Stimulated activated naive CD8-positive, alpha-beta T cell treated with anti-CD3 and anti-CD28 coated beads, Interleukin-15, Interleukin-2, amounts not matched to agents 100 ng/mL and 50 ng/mL, for 24 hours (primary cell): ENCODE measurements around the gene FOXRED2.
"Not testable (repeated sequence)": the region's sequence is repeated elsewhere in the genome, so short reads cannot be mapped to it uniquely, and the experiment has no call there.

ENCODE experiments used
- H3K27ac Mint-ChIP-seq: one replicate; pipeline ENCODE4 v1.8.0; 2021; ENCODE audit warnings: mild to moderate bottlenecking, mixed read lengths
- H3K27me3 Mint-ChIP-seq: one replicate; pipeline ENCODE4 v1.8.0; 2021; ENCODE audit warnings: mixed read lengths
- H3K36me3 Mint-ChIP-seq: one replicate; pipeline ENCODE4 v1.8.0; 2021; ENCODE audit warnings: low read depth, mixed read lengths
- H3K4me1 Mint-ChIP-seq: one replicate; pipeline ENCODE4 v1.8.0; 2021; ENCODE audit warnings: low read depth, mixed read lengths
- H3K4me3 Mint-ChIP-seq: one replicate; pipeline ENCODE4 v1.8.0; 2021; ENCODE audit warnings: mild to moderate bottlenecking, mixed read lengths
- H3K9me3 Mint-ChIP-seq: one replicate; pipeline ENCODE4 v1.8.0; 2021; ENCODE audit warnings: mixed read lengths

The FOXRED2 gene

GRCh38 chr22:36453855-36454378, 52.9 kb downstream of the FOXRED2 start:
- Mint-ChIP-seq H3K9me3 (no peaks in the 10 kb centered on the region), H3K36me3 (no peaks in the 10 kb centered on the region), H3K4me3 (peak overlapping the region; percentile 74), H3K27ac (peak overlapping the region; percentile 78), H3K27me3 (no peaks in the 10 kb centered on the region), H3K4me1 (peaks cover 55% of the 10 kb centered on the region)

GRCh38 chr22:36452978-36453607, 53.7 kb downstream of the FOXRED2 start:
- Mint-ChIP-seq H3K4me1 (peaks cover 59% of the 10 kb centered on the region), H3K27ac (peak overlapping the region; percentile 72), H3K4me3 (peak overlapping the region; percentile 58)
- H3K27me3 Mint-ChIP-seq, H3K36me3 Mint-ChIP-seq, H3K9me3 Mint-ChIP-seq: not testable (repeated sequence)

- Mint-ChIP-seq H3K27me3 (no peaks in the 10 kb centered on the region), H3K4me1 (peaks cover 64% of the 10 kb centered on the region), H3K4me3 (peak overlapping the region; percentile 60), H3K36me3 (no peaks in the 10 kb centered on the region), H3K9me3 (no peaks in the 10 kb centered on the region), H3K27ac (peak overlapping the region; percentile 91)
These were observed 54.4 kb downstream of the FOXRED2 start for GRCh38 chr22:36452250-36452977.

- Mint-ChIP-seq H3K27ac (peak overlapping the region; percentile 91), H3K4me1 (peaks cover 59% of the 10 kb centered on the region)
- H3K9me3 Mint-ChIP-seq, H3K27me3 Mint-ChIP-seq, H3K4me3 Mint-ChIP-seq, H3K36me3 Mint-ChIP-seq: not testable (repeated sequence)
These were observed 55.9 kb downstream of the FOXRED2 start for GRCh38 chr22:36450923-36451322.

GRCh38 chr22:36449596-36450175, 57.2 kb downstream of the FOXRED2 start:
- H3K4me3 Mint-ChIP-seq = no peak overlapping the region
- H3K4me1 Mint-ChIP-seq = peaks cover 59% of the 10 kb centered on the region
- H3K27me3 Mint-ChIP-seq = no peaks in the 10 kb centered on the region
- H3K36me3 Mint-ChIP-seq = no peaks in the 10 kb centered on the region
- peak overlapping the region; percentile 36 for H3K27ac Mint-ChIP-seq
- H3K9me3 Mint-ChIP-seq = no peaks in the 10 kb centered on the region

DNA sequence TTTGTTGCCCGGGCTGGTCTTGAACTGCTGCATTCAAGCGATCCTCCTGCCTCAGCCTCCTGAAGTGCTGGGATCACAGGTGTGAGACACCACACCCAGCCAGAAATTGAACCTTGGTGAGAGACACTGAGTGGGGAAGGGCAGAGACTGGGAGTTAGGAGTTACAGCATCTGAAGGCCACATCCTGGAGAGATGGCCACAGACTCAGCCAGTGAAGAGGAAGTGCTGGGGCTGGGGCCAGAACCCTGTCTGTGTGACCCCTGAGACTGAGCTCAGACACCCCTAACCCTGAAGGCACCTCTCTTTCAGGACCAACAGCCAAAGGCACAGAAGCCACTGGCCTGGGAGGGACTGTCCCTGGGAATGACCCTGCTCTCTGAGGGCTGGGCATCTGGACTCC, 59.2 kb downstream of the FOXRED2 start:
- Mint-ChIP-seq H3K9me3 (no peaks in the 10 kb centered on the region), H3K4me1 (peaks cover 47% of the 10 kb centered on the region), H3K4me3 (no peak overlapping the region), H3K27ac (no peak overlapping the region), H3K36me3 (no peaks in the 10 kb centered on the region), H3K27me3 (no peaks in the 10 kb centered on the region)

- Mint-ChIP-seq H3K36me3 (no peaks in the 10 kb centered on the region), H3K27ac (no peak overlapping the region), H3K4me3 (no peak overlapping the region), H3K9me3 (no peaks in the 10 kb centered on the region), H3K4me1 (peaks cover 34% of the 10 kb centered on the region), H3K27me3 (no peaks in the 10 kb centered on the region)
These were observed 61.6 kb downstream of the FOXRED2 start for GRCh38 chr22:36445158-36445668.

DNA sequence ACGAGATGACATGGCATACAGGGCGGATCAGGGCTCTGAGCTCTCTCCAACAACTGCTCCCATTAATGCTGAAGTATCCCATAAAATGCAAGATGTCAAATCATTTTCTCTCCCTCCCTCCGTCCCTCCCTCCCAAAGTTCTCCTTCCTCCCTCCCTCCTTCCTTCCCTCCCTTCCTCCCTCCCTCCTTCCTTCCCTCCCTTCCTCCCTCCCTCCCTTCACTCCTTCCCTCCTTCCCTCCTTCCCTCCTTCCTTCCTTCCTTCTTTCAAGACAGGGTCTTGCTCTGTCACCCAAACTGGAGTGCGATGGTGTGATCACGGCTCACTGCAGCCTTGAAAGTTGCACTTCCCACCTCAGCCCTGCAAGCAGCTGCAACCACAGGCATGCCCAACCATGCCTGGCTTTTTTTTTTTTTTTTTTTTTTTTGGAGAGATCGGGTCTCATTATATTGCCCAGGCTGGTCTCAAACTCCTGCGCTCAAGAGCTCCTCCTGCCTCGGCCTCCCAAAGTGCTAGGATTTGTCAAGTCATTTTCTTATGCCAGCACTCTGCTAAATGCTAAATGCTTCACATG, 63.6 kb downstream of the FOXRED2 start:
- H3K27me3 Mint-ChIP-seq = no peaks in the 10 kb centered on the region
- H3K36me3 Mint-ChIP-seq = no peaks in the 10 kb centered on the region
- no peak overlapping the region for H3K4me3 Mint-ChIP-seq
- H3K27ac Mint-ChIP-seq = no peak overlapping the region
- no peaks in the 10 kb centered on the region for H3K9me3 Mint-ChIP-seq
- H3K4me1 Mint-ChIP-seq = peaks cover 39% of the 10 kb centered on the region

DNA sequence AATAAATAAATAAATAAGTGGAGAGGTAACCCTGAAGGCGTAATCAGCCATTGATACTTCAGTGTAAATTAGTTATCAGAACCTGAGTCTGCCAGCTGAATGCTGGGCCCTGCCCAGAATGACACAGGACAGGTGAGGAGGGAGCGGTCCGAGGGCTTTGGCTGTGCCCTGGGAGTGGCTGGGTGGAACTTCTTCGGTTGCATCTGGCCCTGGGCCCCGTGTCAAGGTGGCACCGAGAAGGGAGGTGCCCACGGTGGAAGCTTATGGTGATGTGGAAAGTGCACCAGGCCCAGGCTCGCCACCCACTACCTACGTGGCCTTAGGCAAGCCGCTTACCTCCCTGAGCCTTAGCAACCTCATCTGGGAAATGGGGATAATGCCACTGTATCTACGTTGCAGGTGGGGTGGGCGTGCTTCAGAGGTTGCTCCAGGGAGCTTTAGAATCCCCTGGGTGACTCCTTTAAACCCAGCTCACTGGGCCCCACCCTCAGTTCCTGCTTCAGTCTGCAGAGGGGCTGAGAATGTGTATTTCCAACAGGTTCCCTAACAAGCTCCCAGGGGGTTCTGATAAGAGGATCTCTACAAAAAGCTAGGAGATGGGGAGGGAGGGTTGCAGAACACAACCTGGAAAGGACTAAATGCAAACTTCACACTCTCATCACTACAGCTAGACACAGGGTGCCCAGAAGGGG, 64.2 kb downstream of the FOXRED2 start:
- no peaks in the 10 kb centered on the region for H3K36me3 Mint-ChIP-seq
- no peaks in the 10 kb centered on the region for H3K9me3 Mint-ChIP-seq
- peaks cover 36% of the 10 kb centered on the region for H3K4me1 Mint-ChIP-seq
- no peak overlapping the region for H3K4me3 Mint-ChIP-seq
- no peaks in the 10 kb centered on the region for H3K27me3 Mint-ChIP-seq
- H3K27ac Mint-ChIP-seq = no peak overlapping the region

GRCh38 chr22:36440429-36441002, 66.3 kb downstream of the FOXRED2 start:
- Mint-ChIP-seq H3K36me3 (no peaks in the 10 kb centered on the region), H3K4me1 (peaks cover 50% of the 10 kb centered on the region), H3K27ac (peak overlapping the region; percentile 50), H3K27me3 (no peaks in the 10 kb centered on the region), H3K9me3 (no peaks in the 10 kb centered on the region), H3K4me3 (no peak overlapping the region)

DNA sequence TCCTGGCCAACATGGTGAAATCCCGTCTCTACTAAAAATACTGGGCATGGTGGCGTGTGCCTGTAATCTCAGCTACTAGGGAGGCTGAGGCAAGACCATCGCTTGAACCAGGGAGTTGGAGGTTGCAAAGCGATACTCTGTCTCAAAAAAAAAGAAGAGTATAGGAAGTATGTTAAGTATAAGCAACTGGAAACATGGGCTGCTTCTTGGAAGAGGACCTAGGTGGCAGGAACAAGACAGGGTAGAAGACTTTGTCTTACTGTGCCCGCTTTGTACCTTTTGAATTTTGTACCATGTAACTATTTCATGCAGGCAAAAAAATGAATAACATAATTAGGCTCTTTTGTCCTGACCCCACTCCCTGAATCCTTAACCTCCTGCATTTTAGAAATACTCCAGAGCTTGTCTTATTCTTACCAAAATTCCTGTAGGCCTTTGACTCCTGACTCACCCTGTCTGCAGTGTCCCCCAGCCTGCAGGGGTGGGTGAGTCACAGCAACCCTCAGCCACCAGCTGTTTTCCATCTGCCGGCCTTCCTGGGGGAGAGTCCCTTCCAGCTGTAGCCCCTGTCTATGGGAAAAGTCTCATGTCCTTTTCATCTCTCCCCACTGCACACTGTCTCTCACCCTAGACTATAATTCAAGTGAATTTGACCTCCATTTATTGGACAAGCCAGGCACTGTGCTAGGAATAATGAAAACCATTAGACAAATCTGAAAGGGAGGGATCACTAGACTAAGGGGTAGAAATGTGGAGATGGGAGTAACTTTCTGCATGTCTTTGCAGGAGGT, 67.2 kb downstream of the FOXRED2 start:
- peaks cover 52% of the 10 kb centered on the region for H3K4me1 Mint-ChIP-seq
- H3K4me3 Mint-ChIP-seq = peak overlapping the region; percentile 1
- no peaks in the 10 kb centered on the region for H3K27me3 Mint-ChIP-seq
- peak overlapping the region; percentile 47 for H3K27ac Mint-ChIP-seq
- H3K9me3 Mint-ChIP-seq = no peaks in the 10 kb centered on the region
- H3K36me3 Mint-ChIP-seq = no peaks in the 10 kb centered on the region
